Endothelial cell of coronary artery (primary cell): ENCODE data around the gene ARHGEF5. TPM values are rescaled to one million over a fixed set of nuclear protein-coding genes. Genes with fewer than 3 reads are reported as not detected.

Source experiments
- total RNA-seq: library from RNA; depleted of rRNA; stranded (reverse); fragments of >200 nt; gene quantifications from 2 replicates; pipeline ENCODE4 v1.2.3, GENCODE V29; 2014

ARHGEF5 gene
- total RNA-seq = 0.45 and 0.94 TPM in 2 replicates

DNA sequence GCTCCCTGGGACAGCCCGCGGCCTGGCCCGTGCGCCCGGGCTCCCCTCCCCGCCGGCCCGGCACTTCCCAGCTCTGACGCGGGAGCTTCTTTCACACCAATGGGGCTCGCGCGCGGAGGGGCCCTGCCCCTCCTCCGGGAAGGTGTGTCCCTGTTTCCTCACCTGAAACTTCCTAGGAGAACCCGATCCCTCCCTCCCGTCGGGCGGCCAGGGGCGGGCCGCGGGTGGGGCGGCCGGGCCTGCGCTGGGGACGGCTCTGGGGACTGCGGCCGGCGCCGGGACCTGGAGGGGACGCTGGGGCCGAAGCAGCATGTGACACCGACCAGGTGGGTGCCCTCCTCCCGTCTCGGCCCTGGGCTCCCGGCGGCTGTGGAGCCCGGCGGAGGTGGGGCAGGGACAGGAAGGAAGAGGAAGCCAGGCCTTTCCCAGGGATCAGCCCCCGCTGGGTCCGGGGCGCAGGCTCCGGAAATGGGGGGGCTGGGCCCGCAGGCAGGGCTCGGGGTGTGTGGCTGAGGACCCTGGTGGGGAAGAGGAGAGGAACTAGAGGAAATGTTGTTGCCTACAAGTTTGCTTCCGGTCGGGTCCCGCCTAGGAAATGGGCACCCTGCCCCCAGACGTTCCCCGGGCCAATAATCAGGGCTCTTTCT, at the start of gene ARHGEF5:
ARHGEF5 (plus strand) TSS at position 227 of the 647 bp plus-strand sequence. CDS start 7,268 bp downstream, outside the sequence.

DNA sequence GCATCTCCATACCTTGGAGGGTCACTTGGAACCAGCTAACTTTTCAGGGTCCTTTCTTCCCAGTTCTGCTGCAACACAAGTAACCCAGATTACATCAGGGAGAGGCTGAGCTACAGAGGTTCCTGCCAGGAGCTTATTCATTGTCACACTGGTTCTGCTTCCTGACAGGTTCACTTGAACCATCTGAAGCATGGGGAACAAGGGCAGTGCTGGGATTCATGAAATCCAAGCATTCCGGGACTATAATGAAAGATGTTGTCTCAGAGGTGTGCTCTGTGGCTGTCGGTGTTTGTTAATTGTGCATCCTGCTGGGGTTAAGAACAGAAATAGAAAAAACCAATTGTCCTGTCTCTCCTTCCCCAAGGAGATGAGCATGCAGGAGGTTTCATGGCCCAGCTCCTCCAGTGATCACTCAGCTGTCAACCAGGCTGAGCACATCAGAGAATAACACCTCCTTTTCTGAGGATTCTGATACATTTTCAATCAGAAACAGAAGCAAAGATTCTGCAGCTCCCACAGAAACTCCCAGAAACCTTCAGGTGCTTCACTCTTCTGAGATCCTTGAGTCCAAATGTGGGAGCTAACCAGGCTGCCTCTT, 43.2 kb upstream of the ARHGEF5 start, which contains the start of gene OR2A1:
OR2A1 (plus strand) TSS at position 548 of the 598 bp plus-strand sequence. CDS start 5,706 bp downstream, outside the sequence.

GRCh38 chr7:144403649-144404061, 48.5 kb downstream of the ARHGEF5 start, which contains the start of gene NOBOX:
NOBOX (minus strand) TSS chr7:144403693.

Other genes with a start within 250 kb of the ARHGEF5 start
- gene OR2A2, start 245.8 kb upstream of the ARHGEF5 start, total RNA-seq = not detected in 2 replicates
- gene OR2A14, start 232.2 kb upstream of the ARHGEF5 start, total RNA-seq = not detected in 2 replicates
- 0.18 and 0.56 TPM in 2 replicates for gene CTAGE4, start 171.9 kb upstream of the ARHGEF5 start, total RNA-seq
- 0.18 and 0.56 TPM in 2 replicates for gene ARHGEF35, start 159.6 kb upstream of the ARHGEF5 start, total RNA-seq
- 0.09 TPM in 1 of 2 replicates, not detected in the other for gene OR2A42, start 115.8 kb upstream of the ARHGEF5 start, total RNA-seq
- gene OR2A7, start 90.6 kb upstream of the ARHGEF5 start, total RNA-seq = under 0.01 and 0.09 TPM in 2 replicates
- not detected in 2 replicates for gene CTAGE8, start 86.1 kb upstream of the ARHGEF5 start, total RNA-seq
- under 0.01 TPM in 1 of 2 replicates, not detected in the other for gene OR2A1, start 43.0 kb upstream of the ARHGEF5 start, total RNA-seq
- gene NOBOX, start 48.3 kb downstream of the ARHGEF5 start, total RNA-seq = not detected in 2 replicates